HEK293 (cell line): ENCODE results near the gene MMS22L.

Experiments used
- CTCF ChIA-PET: fragments of 350-600 bp; formaldehyde crosslinking; extraction: SDS; loops from one replicate; lab custom pipeline; 2021; ENCODE audit warnings: antibody characterized with exemption; lab: Yijun Ruan, JAX
- POLR2A ChIA-PET: fragments of 300-600 bp; formaldehyde crosslinking; extraction: SDS; loops from one replicate; lab custom pipeline; 2020; ENCODE audit warnings: antibody characterized with exemption, inconsistent platforms; lab: Yijun Ruan, JAX
- H3K27ac ChIP-seq: fragments of 200-500 bp; sonication (Bioruptor generic); 2 replicates; pipeline ENCODE4 v1.5.1; 2014; ENCODE audit warnings: low read depth, low read length, control low read depth, inconsistent platforms; ENCODE audit errors: extremely low read depth
- H3K36me3 ChIP-seq, 2 experiments: fragments of 200-500 bp in 1 of 2; sonication (Bioruptor generic) in 1 of 2; 1 replicate in 1 of 2; 2 replicates in 1 of 2; pipeline ENCODE4 v1.5.1; 2014 to 2017; ENCODE audit warnings: inconsistent platforms in 2 of 2, low read length in 2 of 2; ENCODE audit not compliant: control insufficient read depth in 2 of 2, insufficient read depth in 1 of 2
- H3K4me1 ChIP-seq: fragments of 200-500 bp; sonication (Bioruptor generic); 2 replicates; pipeline ENCODE4 v1.5.1; 2014; ENCODE audit warnings: mild to moderate bottlenecking, low read length, inconsistent platforms; ENCODE audit not compliant: control insufficient read depth, insufficient read depth
- H3K4me3 ChIP-seq: 2 replicates; pipeline ENCODE4 v1.5.1; 2011; ENCODE audit warnings: low read depth, mild to moderate bottlenecking, control low read depth, low read length, moderate library complexity
- H3K9me3 ChIP-seq: fragments of 200-500 bp; sonication (Bioruptor generic); 2 replicates; pipeline ENCODE4 v1.5.1; 2014; ENCODE audit warnings: low read depth, low read length, inconsistent platforms; ENCODE audit not compliant: control insufficient read depth, insufficient read depth
- IKZF3 ChIP-seq: fragments of 450-650 bp; IDR thresholded peaks from 2 replicates; pipeline ENCODE4 v1.5.0; 2018; ENCODE audit warnings: missing biosample characterization, mild to moderate bottlenecking, missing genetic modification characterization, moderate library complexity
- KLF8 ChIP-seq: fragments of 450-650 bp; formaldehyde crosslinking; IDR thresholded peaks from 2 replicates; pipeline ENCODE4 v1.5.1; 2016; ENCODE audit warnings: missing biosample characterization, missing genetic modification characterization
- PRDM4 ChIP-seq: fragments of 450-650 bp; formaldehyde crosslinking; IDR thresholded peaks from 2 replicates; pipeline ENCODE4 v1.5.1; 2017; ENCODE audit warnings: missing biosample characterization, missing genetic modification characterization
- WT1 ChIP-seq: fragments of 450-650 bp; formaldehyde crosslinking; IDR thresholded peaks from 2 replicates; pipeline ENCODE4 v1.5.1; 2016; ENCODE audit warnings: missing biosample characterization, missing genetic modification characterization
- ZBTB20 ChIP-seq: fragments of 450-650 bp; formaldehyde crosslinking; IDR thresholded peaks from 2 replicates; pipeline ENCODE4 v1.5.1; 2016; ENCODE audit warnings: missing biosample characterization, missing genetic modification characterization
- ZNF112 ChIP-seq: fragments of 450-650 bp; formaldehyde crosslinking; IDR thresholded peaks from 2 replicates; pipeline ENCODE4 v1.5.0; 2017; ENCODE audit warnings: missing biosample characterization, missing genetic modification characterization
- ZNF140 ChIP-seq: fragments of 450-650 bp; formaldehyde crosslinking; IDR thresholded peaks from 2 replicates; pipeline ENCODE4 v1.5.1; 2016; ENCODE audit warnings: missing biosample characterization, missing genetic modification characterization
- ZNF146 ChIP-seq: fragments of 450-650 bp; formaldehyde crosslinking; IDR thresholded peaks from 2 replicates; pipeline ENCODE4 v1.5.1; 2016; ENCODE audit warnings: missing biosample characterization, missing genetic modification characterization
- ZNF223 ChIP-seq: fragments of 450-650 bp; formaldehyde crosslinking; IDR thresholded peaks from 2 replicates; pipeline ENCODE4 v1.5.1; 2016; ENCODE audit warnings: missing biosample characterization, missing genetic modification characterization
- ZNF280D ChIP-seq: fragments of 450-650 bp; formaldehyde crosslinking; IDR thresholded peaks from 2 replicates; pipeline ENCODE4 v1.5.1; 2016; ENCODE audit warnings: missing biosample characterization, missing genetic modification characterization
- ZNF311 ChIP-seq: fragments of 450-650 bp; formaldehyde crosslinking; IDR thresholded peaks from 2 replicates; pipeline ENCODE4 v1.5.1; 2017; ENCODE audit warnings: missing biosample characterization, missing genetic modification characterization, borderline replicate concordance
- ZNF426 ChIP-seq: fragments of 450-650 bp; formaldehyde crosslinking; IDR thresholded peaks from 2 replicates; pipeline ENCODE4 v1.5.1; 2017; ENCODE audit warnings: missing biosample characterization, missing genetic modification characterization, mild to moderate bottlenecking, inconsistent platforms, moderate library complexity
- ZNF48 ChIP-seq: fragments of 450-650 bp; formaldehyde crosslinking; IDR thresholded peaks from 2 replicates; pipeline ENCODE4 v1.5.1; 2016; ENCODE audit warnings: missing biosample characterization, missing genetic modification characterization
- ZNF555 ChIP-seq: fragments of 450-650 bp; formaldehyde crosslinking; conservative IDR thresholded peaks from 2 replicates; pipeline ENCODE4 v1.5.1; 2017; ENCODE audit warnings: missing biosample characterization, mild to moderate bottlenecking, missing genetic modification characterization, inconsistent platforms
- ZNF560 ChIP-seq: fragments of 450-650 bp; formaldehyde crosslinking; IDR thresholded peaks from 2 replicates; pipeline ENCODE4 v1.5.1; 2017; ENCODE audit warnings: missing biosample characterization, missing genetic modification characterization, borderline replicate concordance
- ZNF610 ChIP-seq: fragments of 450-650 bp; formaldehyde crosslinking; IDR thresholded peaks from 2 replicates; pipeline ENCODE4 v1.5.1; 2016; ENCODE audit warnings: missing biosample characterization, missing genetic modification characterization, borderline replicate concordance
- ZNF792 ChIP-seq: fragments of 450-650 bp; formaldehyde crosslinking; IDR thresholded peaks from 2 replicates; pipeline ENCODE4 v1.5.1; 2016; ENCODE audit warnings: missing biosample characterization, missing genetic modification characterization
- ZNF843 ChIP-seq: fragments of 450-650 bp; formaldehyde crosslinking; IDR thresholded peaks from 2 replicates; pipeline ENCODE4 v1.5.1; 2016; ENCODE audit warnings: missing biosample characterization, missing genetic modification characterization
- ZSCAN16 ChIP-seq: fragments of 450-650 bp; formaldehyde crosslinking; IDR thresholded peaks from 2 replicates; pipeline ENCODE4 v1.5.1; 2016; ENCODE audit warnings: missing biosample characterization, missing genetic modification characterization
- TF ChIP-seq, protein P1 (sequence below): fragments of 450-650 bp; formaldehyde crosslinking; IDR thresholded peaks from 2 replicates; pipeline ENCODE4 v1.5.1; 2016; ENCODE audit warnings: missing biosample characterization, missing genetic modification characterization
- TF ChIP-seq, protein P2 (sequence below): fragments of 450-650 bp; formaldehyde crosslinking; IDR thresholded peaks from 2 replicates; pipeline ENCODE4 v1.5.1; 2017; ENCODE audit warnings: missing biosample characterization, missing genetic modification characterization
- TF ChIP-seq, protein P3 (sequence below): fragments of 450-650 bp; IDR thresholded peaks from 2 replicates; pipeline ENCODE4 v1.5.1; 2018; ENCODE audit warnings: missing biosample characterization, mild to moderate bottlenecking, missing genetic modification characterization
- TF ChIP-seq, protein P4 (sequence below): fragments of 450-650 bp; formaldehyde crosslinking; IDR thresholded peaks from 2 replicates; pipeline ENCODE4 v1.5.1; 2016; ENCODE audit warnings: missing biosample characterization, missing genetic modification characterization

MMS22L gene

GRCh38 chr6:97150932-97151331 is 132.1 kb downstream of the MMS22L start:
- Histone ChIP-seq H3K9me3 (no peaks in the 10 kb centered on the region), H3K36me3 (peaks cover 33 to 53% of the 10 kb centered on the region in 2 experiments), H3K4me3 (no peak overlapping the region), H3K27ac (no peak overlapping the region)
- POLR2A ChIA-PET, result no interaction called here
- CTCF ChIA-PET, result no interaction called here
- TF ChIP-seq ZNF48 (tag by site-specific recombination), result no peak
- TF ChIP-seq, protein P1, sequence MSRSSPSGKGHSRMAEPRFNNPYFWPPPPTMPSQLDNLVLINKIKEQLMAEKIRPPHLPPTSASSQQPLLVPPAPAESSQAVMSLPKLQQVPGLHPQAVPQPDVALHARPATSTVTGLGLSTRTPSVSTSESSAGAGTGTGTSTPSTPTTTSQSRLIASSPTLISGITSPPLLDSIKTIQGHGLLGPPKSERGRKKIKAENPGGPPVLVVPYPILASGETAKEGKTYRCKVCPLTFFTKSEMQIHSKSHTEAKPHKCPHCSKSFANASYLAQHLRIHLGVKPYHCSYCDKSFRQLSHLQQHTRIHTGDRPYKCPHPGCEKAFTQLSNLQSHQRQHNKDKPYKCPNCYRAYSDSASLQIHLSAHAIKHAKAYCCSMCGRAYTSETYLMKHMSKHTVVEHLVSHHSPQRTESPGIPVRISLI, result no peak
- no peak for TF ChIP-seq WT1
- no peak for TF ChIP-seq ZNF112 (tag by site-specific recombination)
- TF ChIP-seq ZNF140 (tag by site-specific recombination), result no peak
- TF ChIP-seq ZNF555 (tag by site-specific recombination), result no peak
- TF ChIP-seq, protein P2, sequence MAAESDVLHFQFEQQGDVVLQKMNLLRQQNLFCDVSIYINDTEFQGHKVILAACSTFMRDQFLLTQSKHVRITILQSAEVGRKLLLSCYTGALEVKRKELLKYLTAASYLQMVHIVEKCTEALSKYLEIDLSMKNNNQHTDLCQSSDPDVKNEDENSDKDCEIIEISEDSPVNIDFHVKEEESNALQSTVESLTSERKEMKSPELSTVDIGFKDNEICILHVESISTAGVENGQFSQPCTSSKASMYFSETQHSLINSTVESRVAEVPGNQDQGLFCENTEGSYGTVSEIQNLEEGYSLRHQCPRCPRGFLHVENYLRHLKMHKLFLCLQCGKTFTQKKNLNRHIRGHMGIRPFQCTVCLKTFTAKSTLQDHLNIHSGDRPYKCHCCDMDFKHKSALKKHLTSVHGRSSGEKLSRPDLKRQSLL (tag by site-specific recombination), result no peak
- TF ChIP-seq, protein P3, sequence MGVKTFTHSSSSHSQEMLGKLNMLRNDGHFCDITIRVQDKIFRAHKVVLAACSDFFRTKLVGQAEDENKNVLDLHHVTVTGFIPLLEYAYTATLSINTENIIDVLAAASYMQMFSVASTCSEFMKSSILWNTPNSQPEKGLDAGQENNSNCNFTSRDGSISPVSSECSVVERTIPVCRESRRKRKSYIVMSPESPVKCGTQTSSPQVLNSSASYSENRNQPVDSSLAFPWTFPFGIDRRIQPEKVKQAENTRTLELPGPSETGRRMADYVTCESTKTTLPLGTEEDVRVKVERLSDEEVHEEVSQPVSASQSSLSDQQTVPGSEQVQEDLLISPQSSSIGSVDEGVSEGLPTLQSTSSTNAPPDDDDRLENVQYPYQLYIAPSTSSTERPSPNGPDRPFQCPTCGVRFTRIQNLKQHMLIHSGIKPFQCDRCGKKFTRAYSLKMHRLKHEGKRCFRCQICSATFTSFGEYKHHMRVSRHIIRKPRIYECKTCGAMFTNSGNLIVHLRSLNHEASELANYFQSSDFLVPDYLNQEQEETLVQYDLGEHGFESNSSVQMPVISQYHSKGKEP (tag by site-specific recombination), result no peak
- no peak for TF ChIP-seq ZNF792 (tag by site-specific recombination)
- TF ChIP-seq, all 188 proteins: peak for 0
- H3K4me1 ChIP-seq, result no peaks in the 10 kb centered on the region

DNA sequence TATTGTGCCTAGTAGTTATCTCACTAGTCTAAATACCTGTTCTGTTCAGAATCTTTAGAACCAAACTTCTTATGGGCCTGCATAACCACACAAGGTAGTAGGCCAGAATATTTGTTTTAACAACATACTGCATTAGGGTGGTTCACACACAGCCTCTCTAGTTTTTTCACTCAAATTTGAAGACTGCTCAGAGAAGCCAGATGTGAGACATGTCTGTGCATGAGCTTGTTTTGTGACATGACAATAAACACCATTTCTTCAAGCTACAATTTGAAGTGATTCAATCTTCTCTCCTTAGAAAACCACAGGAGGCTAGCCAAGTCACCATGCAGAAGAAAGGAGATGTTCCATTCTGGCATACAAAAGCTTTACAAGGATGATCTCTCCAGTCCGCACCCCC is 135.6 kb downstream of the MMS22L start:
- CTCF ChIA-PET, result interaction anchor here (0.6 to 1.5 kb wide), 3 partner anchors 39 to 246 kb away, joined by 3 to 4 read pairs (median 4); no protein-coding TSS in a partner anchor
- Histone ChIP-seq H3K4me3 (no peak overlapping the region), H3K27ac (no peak overlapping the region), H3K36me3 (peaks cover 28 to 57% of the 10 kb centered on the region in 2 experiments), H3K4me1 (no peaks in the 10 kb centered on the region), H3K9me3 (no peaks in the 10 kb centered on the region)
- POLR2A ChIA-PET, result no interaction called here
- TF ChIP-seq ZNF426 (tag by site-specific recombination) (no peak), ZNF560 (no peak), ZSCAN16 (no peak), ZNF843 (tag by site-specific recombination) (no peak), ZNF280D (no peak), PRDM4 (tag by site-specific recombination) (no peak), ZNF311 (tag by site-specific recombination) (no peak), ZNF146 (tag by site-specific recombination) (no peak), ZBTB20 (tag by site-specific recombination) (no peak), ZNF610 (tag by site-specific recombination) (no peak), ZNF223 (tag by site-specific recombination) (no peak), IKZF3 (tag by site-specific recombination) (no peak), KLF8 (no peak)
- TF ChIP-seq, protein P2 (tag by site-specific recombination), result no peak
- TF ChIP-seq, protein P4, sequence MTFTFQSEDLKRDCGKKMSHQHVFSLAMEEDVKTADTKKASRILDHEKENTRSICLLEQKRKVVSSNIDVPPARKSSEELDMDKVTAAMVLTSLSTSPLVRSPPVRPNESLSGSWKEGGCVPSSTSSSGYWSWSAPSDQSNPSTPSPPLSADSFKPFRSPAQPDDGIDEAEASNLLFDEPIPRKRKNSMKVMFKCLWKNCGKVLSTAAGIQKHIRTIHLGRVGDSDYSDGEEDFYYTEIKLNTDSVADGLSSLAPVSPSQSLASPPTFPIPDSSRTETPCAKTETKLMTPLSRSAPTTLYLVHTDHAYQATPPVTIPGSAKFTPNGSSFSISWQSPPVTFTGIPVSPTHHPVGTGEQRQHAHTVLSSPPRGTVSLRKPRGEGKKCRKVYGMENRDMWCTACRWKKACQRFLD (tag by site-specific recombination), result no peak
